Common myeloid progenitor, CD34-positive (primary cell): Measurements from ENCODE around the gene AGMO. TPM values are rescaled to one million over a fixed set of nuclear protein-coding genes. Genes with fewer than 3 reads are reported as not detected.

ENCODE experiments used
- CTCF ChIA-PET: fragments of 350-600 bp; sonication (Branson Sonifier 250); formaldehyde crosslinking; loops from one replicate; lab custom pipeline; 2021; ENCODE audit warnings: antibody characterized with exemption; lab: Charles Lee
- POLR2A ChIA-PET: fragments of 350-600 bp; sonication (Branson Sonifier 250); formaldehyde crosslinking; loops from one replicate; lab custom pipeline; 2021; ENCODE audit warnings: antibody characterized with exemption; lab: Charles Lee
- DNase-seq, 3 donors: peaks; one replicate each; pipeline versions ENCODE4 v3.0.0 to v3.0.0-alpha.2; 2013
- H3K27ac ChIP-seq, 2 experiments: 1 replicate in 1 of 2; 2 replicates in 1 of 2; pipeline ENCODE4 v1.7.0; 2013; ENCODE audit warnings: inconsistent platforms in 2 of 2, low read length in 2 of 2, mild to moderate bottlenecking in 2 of 2, low read depth in 1 of 2, moderate library complexity in 1 of 2; ENCODE audit not compliant: severe bottlenecking in 2 of 2, insufficient read depth in 1 of 2, poor library complexity in 1 of 2
- H3K27me3 ChIP-seq, 5 experiments: replicated peaks in 2 of 5; 1 replicate in 3 of 5; 2 replicates in 2 of 5; pipeline versions ENCODE4 v1.6.1 to v1.7.0; 2013; ENCODE audit warnings: low read length in 4 of 5, mild to moderate bottlenecking in 2 of 5, moderate library complexity in 2 of 5, inconsistent platforms in 1 of 5; ENCODE audit not compliant: insufficient read depth in 5 of 5, control insufficient read depth in 4 of 5
- H3K36me3 ChIP-seq, 4 experiments: 1 replicate in 2 of 4; 2 replicates in 2 of 4; pipeline versions ENCODE4 v1.6.1 to v1.7.0; 2013; ENCODE audit warnings: low read length in 3 of 4, control low read depth in 1 of 4, mild to moderate bottlenecking in 1 of 4; ENCODE audit not compliant: control insufficient read depth in 4 of 4, insufficient read depth in 4 of 4
- H3K4me1 ChIP-seq, 4 experiments: 1 replicate in 3 of 4; 2 replicates in 1 of 4; pipeline versions ENCODE4 v1.6.1 to v1.7.1; 2013; ENCODE audit warnings: low read length in 3 of 4, mild to moderate bottlenecking in 3 of 4, control low read depth in 1 of 4, inconsistent platforms in 1 of 4, moderate library complexity in 1 of 4; ENCODE audit not compliant: control insufficient read depth in 4 of 4, insufficient read depth in 4 of 4; ENCODE audit errors: control extremely low read depth in 1 of 4
- H3K4me3 ChIP-seq, 7 experiments: 1 replicate in 4 of 7; 2 replicates in 3 of 7; pipeline versions ENCODE4 v1.5.1 to v1.7.0; 2013; ENCODE audit warnings: mild to moderate bottlenecking in 7 of 7, low read length in 6 of 7, moderate library complexity in 6 of 7, inconsistent platforms in 2 of 7, low read depth in 2 of 7, control low read depth in 1 of 7; ENCODE audit not compliant: insufficient read depth in 4 of 7, control insufficient read depth in 1 of 7; ENCODE audit errors: extremely low read depth in 1 of 7
- H3K9me3 ChIP-seq, 5 experiments: 1 replicate in 4 of 5; 2 replicates in 1 of 5; pipeline versions ENCODE4 v1.6.1 to v1.7.1; 2013; ENCODE audit warnings: low read length in 4 of 5, mild to moderate bottlenecking in 2 of 5, inconsistent platforms in 1 of 5, low read depth in 1 of 5, moderate library complexity in 1 of 5; ENCODE audit not compliant: control insufficient read depth in 4 of 5, insufficient read depth in 2 of 5; ENCODE audit errors: control extremely low read depth in 1 of 5
- WGBS: methylation state at CpG from one replicate; pipeline ENCODE4 v1.1.5; 2013; ENCODE audit not compliant: insufficient coverage; 5-methylcytosine and 5-hydroxymethylcytosine counted together
- polyA plus RNA-seq: library from polyadenylated mRNA; unstranded; fragments of 120-200 nt; gene quantifications from one replicate; pipeline ENCODE4 v1.2.1, GENCODE V29; 2013

AGMO gene
- not detected for polyA plus RNA-seq

DNA sequence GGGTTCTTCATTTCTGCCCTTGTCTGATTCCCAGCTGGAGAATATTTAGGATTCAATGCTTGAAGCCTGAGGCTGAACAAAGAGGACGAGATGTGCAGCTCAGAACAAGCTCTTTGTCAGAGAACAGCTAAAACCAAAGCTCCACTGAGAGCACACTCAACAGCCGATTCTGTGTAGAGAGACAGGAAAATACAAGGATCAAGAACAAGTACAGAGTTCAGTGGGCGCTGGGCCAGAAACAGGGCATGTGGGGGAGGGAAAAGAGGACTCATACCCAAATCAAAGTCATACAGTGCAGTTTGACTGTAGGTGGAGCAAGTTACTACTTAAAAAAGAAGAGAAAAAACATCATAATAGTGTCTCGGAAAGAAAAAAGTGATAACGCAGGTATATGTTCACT lies at the start of gene AGMO:
Gene AGMO (minus strand): TSS at position 181 of the 400 bp plus-strand sequence.
- no peaks in the 10 kb centered on the region for H3K4me1 ChIP-seq
- DNase-seq = no peak
- POLR2A ChIA-PET = no interaction called here
- H3K36me3 ChIP-seq = no peaks in the 10 kb centered on the region
- H3K9me3 ChIP-seq = no peaks in the 10 kb centered on the region
- H3K4me3 ChIP-seq = no peak within 1 kb of the TSS
- no peak within 1 kb of the TSS for H3K27ac ChIP-seq
- CTCF ChIA-PET = no interaction called here
- no peaks in the 10 kb centered on the region for H3K27me3 ChIP-seq
- 93% methylated on average over 2 of the region's 5 CpGs for WGBS

DNA sequence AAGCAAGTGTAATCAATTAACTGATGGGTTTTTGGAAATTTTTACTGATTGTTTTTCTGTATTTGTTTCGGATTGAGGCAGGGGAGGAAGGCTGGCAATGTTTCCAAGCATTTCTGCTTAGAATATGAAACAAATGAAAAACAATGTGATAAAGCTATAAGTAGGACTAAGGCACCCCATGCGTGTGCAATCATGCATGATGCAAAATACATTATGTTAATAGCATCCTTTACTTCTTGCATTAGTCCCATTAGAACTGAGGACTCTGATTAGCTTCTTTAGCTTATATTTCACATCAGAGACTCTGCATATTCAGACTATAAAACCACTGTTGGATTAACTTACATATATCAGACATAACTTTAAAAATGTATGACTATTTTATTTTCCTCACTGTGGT lies 48.7 kb upstream of the AGMO start:
- no peaks in the 10 kb centered on the region for H3K4me1 ChIP-seq
- no peaks in the 10 kb centered on the region for H3K9me3 ChIP-seq
- no peak for DNase-seq
- WGBS = 90% methylated on average over 2 of the region's 2 CpGs
- no peak overlapping the region for H3K27ac ChIP-seq
- CTCF ChIA-PET = no interaction called here
- POLR2A ChIA-PET = no interaction called here
- H3K4me3 ChIP-seq = no peak overlapping the region
- H3K36me3 ChIP-seq = no peaks in the 10 kb centered on the region
- H3K27me3 ChIP-seq = no peaks in the 10 kb centered on the region

DNA sequence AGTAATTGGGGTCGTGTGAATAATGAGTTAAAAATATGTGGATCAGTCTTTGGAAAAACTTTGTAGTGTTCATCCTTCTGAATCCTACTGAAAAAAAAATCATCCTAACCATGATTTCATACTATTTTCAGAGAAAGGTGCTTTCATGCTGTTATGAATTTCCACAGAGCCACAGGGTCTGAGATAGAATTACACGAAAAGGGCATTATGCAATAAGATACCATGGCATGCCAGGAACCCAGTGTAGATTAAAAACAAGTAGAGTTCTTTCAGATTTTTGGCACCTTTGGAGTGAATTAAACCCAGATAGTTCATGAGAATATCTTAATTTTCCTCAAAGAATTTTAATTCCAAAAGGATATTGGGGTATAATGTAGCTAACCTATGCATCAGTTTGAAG lies 47.5 kb upstream of the AGMO start:
- H3K9me3 ChIP-seq = no peaks in the 10 kb centered on the region
- WGBS = no CpG with 5 or more reads among the region's 2 CpGs
- no peaks in the 10 kb centered on the region for H3K36me3 ChIP-seq
- H3K27ac ChIP-seq = no peak overlapping the region
- no peak overlapping the region for H3K4me3 ChIP-seq
- ChIA-PET POLR2A (no interaction called here), CTCF (no interaction called here)
- H3K27me3 ChIP-seq = no peaks in the 10 kb centered on the region
- no peak for DNase-seq
- no peaks in the 10 kb centered on the region for H3K4me1 ChIP-seq

DNA sequence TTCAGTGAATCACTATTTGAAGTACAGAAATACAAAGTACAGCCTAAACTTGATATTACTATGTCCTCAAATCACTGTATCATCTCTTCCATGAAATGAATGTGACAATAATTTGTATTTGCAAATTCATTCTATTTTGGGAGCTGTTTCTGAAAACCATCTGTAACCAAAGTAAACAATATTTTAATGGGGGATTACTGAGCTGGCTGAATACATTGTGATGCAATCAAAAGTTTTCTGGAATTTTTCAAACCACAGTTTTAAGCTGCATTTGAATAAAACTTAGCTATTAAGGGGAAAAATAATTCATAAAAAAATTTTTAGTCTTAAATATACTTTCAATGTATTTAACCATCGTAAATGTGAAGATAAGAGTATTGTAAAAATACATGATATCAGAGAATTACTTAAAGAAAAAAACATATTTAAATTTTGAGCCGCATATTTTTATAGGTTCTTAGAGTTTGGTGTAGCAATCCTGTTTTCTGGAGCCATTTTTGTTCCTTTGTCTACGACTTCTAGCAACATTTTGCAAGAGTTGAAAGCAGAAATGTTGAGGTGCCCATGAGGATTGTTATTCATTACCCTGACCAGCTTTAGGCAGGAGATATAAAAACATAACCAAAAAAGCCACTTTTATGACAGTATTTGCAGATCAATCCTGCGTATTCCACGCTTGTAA lies 45.9 kb upstream of the AGMO start:
- Histone ChIP-seq H3K27ac (no peak overlapping the region), H3K36me3 (no peaks in the 10 kb centered on the region), H3K4me3 (no peak overlapping the region), H3K9me3 (no peaks in the 10 kb centered on the region), H3K4me1 (no peaks in the 10 kb centered on the region), H3K27me3 (no peaks in the 10 kb centered on the region)
- no peak for DNase-seq
- ChIA-PET POLR2A (no interaction called here), CTCF (no interaction called here)
- WGBS = 100% methylated on average over 1 of the region's 5 CpGs

DNA sequence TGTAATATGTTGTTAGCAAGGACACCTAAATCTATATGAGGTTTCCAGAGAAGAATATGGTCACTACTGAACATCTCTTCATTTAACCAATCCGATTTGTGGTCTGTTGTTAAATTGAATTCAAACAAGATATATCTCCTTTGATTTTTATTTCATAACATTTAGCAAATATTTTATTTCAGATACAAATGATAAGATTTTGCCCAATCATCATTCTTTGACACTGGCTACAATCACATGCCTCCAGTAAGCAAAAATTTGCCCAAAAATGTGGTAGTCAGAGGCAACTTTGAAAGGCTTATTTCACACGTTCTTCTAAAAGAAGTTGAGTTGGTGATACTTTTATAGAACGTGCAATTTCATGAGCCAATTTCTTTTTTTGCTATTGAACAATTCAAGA lies 44.7 kb upstream of the AGMO start:
- Histone ChIP-seq H3K9me3 (no peaks in the 10 kb centered on the region), H3K4me1 (no peaks in the 10 kb centered on the region), H3K36me3 (no peaks in the 10 kb centered on the region), H3K27me3 (no peaks in the 10 kb centered on the region), H3K4me3 (no peak overlapping the region), H3K27ac (no peak overlapping the region)
- WGBS = no CpG with 5 or more reads among the region's 3 CpGs
- DNase-seq = no peak
- CTCF ChIA-PET = no interaction called here
- POLR2A ChIA-PET = no interaction called here

DNA sequence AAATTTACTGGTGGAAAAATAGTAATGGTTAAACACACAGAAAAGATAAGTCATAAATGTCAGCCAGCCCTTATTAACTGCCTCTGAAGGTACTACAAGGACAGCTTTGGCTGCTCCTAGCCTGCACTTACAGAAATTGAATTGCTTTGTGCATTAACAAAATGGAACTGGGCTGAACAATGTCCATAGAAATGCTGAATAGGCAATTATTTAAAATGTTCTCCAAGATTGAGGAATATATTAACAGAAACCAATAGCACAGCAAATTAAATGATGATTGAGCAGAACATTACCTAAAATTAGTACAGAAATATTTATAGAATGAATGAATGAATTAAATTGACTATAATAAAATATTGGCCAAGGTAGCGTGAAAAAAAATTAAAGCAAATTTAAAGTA lies 42.4 kb upstream of the AGMO start:
- no peak for DNase-seq
- WGBS = no CpG with 5 or more reads among the region's 1 CpG
- Histone ChIP-seq H3K4me3 (no peak overlapping the region), H3K27me3 (no peaks in the 10 kb centered on the region), H3K36me3 (no peaks in the 10 kb centered on the region), H3K27ac (no peak overlapping the region), H3K4me1 (no peaks in the 10 kb centered on the region), H3K9me3 (peaks cover 0 to 6% (median 0%) of the 10 kb centered on the region in 5 experiments)
- ChIA-PET POLR2A (no interaction called here), CTCF (no interaction called here)

DNA sequence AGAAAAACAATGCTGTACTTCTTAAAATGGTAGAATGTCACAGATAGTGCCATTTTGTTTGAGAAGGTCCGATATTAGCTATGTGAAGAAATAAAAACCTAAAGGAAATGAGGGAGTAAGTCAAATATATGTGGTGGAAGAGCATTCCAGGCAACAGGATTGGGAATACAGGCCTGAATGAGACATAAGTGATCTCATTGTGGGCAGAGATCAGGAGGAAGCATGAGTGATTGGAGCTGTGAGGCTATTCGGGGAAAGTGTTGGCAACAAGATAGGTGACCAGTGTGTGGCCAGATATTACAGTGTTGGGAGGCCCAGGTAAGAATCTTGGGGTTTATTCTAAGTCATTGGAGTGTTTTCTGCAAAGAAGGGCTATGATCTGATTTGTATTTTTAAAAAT lies 41.3 kb upstream of the AGMO start:
- Histone ChIP-seq H3K27me3 (no peaks in the 10 kb centered on the region), H3K4me3 (no peak overlapping the region), H3K27ac (no peak overlapping the region), H3K36me3 (no peaks in the 10 kb centered on the region), H3K4me1 (no peaks in the 10 kb centered on the region), H3K9me3 (peaks cover 0 to 6% (median 0%) of the 10 kb centered on the region in 5 experiments)
- POLR2A ChIA-PET = no interaction called here
- CTCF ChIA-PET = no interaction called here
- no peak for DNase-seq
- WGBS = 96% methylated on average over 2 of the region's 2 CpGs
